Gastrocnemius medialis (tissue), 4 donors: ENCODE results near the gene C9orf85.

Experiments used
- POLR2A ChIP-seq, 2 donors: fragments of 450-650 bp; IDR thresholded peaks; one replicate each; pipeline ENCODE4 v1.6.1; 2017; ENCODE audit warnings: antibody characterized with exemption in 2 of 2, mild to moderate bottlenecking in 2 of 2, moderate library complexity in 2 of 2
- TF ChIP-seq, protein P1 (sequence below), 5 experiments: fragments of 450-650 bp in 3 of 5; fragments of 200-600 bp in 2 of 5; sonication (generic) in 2 of 5; IDR thresholded peaks in 4 of 5; conservative IDR thresholded peaks in 1 of 5; 1 replicate in 4 of 5; 2 replicates in 1 of 5; pipeline ENCODE4 v1.5.1; 2016 to 2019; ENCODE audit warnings: antibody characterized with exemption in 5 of 5, mild to moderate bottlenecking in 3 of 5, moderate library complexity in 3 of 5

DNA sequence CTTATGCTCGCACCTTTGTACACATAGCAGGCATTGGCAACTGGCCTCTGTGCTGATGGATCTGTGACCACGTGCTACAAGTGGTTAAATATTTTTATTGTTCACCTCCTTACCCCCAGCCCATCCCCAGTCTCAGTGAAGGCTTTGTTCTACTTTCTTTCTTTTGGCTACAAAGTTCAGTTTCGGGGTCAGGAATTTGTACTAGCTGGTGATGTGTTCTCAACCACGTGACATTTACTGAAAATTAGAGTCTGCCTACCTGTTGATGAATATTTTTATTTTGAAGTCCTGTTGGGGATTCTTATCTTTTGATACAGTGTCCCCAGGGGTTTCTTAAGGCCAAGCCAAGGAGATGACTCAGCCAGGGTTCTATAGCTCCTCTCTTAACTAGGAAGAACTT, 101.2 kb downstream of the C9orf85 start:
- no peak for TF ChIP-seq POLR2A (IDR thresholded peaks at IDR 0.05)
- TF ChIP-seq, protein P1, sequence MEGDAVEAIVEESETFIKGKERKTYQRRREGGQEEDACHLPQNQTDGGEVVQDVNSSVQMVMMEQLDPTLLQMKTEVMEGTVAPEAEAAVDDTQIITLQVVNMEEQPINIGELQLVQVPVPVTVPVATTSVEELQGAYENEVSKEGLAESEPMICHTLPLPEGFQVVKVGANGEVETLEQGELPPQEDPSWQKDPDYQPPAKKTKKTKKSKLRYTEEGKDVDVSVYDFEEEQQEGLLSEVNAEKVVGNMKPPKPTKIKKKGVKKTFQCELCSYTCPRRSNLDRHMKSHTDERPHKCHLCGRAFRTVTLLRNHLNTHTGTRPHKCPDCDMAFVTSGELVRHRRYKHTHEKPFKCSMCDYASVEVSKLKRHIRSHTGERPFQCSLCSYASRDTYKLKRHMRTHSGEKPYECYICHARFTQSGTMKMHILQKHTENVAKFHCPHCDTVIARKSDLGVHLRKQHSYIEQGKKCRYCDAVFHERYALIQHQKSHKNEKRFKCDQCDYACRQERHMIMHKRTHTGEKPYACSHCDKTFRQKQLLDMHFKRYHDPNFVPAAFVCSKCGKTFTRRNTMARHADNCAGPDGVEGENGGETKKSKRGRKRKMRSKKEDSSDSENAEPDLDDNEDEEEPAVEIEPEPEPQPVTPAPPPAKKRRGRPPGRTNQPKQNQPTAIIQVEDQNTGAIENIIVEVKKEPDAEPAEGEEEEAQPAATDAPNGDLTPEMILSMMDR (IDR thresholded peaks at IDR 0.05 in 4 of 5, conservative IDR thresholded peaks at IDR 0.05 in 1 of 5), result no peak
